ENCODE results near the gene FOXP1. TPM values are rescaled to one million over a fixed set of nuclear protein-coding genes. Genes with fewer than 3 reads are reported as not detected.

Gene FOXP1
- total and polyA plus RNA-seq, 5 experiments from 2014 or later, result 280 to 443 (median 382) TPM

DNA sequence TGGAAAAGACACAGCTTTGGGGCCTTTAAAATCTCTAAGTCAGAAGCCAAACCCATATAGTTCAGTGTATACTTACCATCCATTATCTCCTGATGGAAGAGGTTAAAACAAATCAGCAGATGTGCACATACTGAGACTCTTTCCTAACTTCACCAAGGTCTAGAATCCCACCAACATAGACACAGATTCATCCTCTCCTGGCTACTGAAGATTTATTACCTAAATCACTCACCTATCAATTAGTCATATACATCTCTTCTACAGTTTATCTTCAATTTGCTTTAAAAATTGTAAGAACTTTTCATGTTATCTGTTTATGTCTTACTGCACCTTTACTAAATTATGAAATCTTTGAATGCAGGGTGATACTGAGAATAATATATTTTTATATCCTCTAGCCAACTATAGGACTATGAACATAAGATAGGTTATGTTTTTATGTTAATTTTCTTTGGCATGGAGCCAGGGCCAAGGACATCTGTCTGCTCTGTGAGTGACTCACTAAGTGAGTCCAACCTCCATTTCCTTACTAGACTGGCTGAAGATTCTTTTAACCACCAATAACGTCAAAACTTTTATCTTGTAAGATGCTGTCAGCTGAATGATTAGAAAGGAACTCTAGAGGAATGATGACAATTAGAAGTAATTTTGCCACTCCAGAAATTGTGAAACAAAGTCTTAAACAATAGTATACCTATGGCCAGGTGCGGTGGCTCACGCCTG is 397.6 kb downstream of the FOXP1 start:
- H3K36me3 Mint-ChIP-seq, result peaks cover 0 to 81% (median 16%) of the 10 kb centered on the region in 3 donors
- no peaks in the 10 kb centered on the region for H3K27me3 Mint-ChIP-seq
- ATAC-seq (peak; percentile 84), DNase-seq (peak in 8 of 10 donors; percentile 8 to 70 (median 32))
- no peaks in the 10 kb centered on the region for H3K9me3 Mint-ChIP-seq
- peaks cover 24 to 67% (median 56%) of the 10 kb centered on the region in 4 donors for H3K4me1 Mint-ChIP-seq
- H3K27ac Mint-ChIP-seq, result peak overlapping the region; percentile 35 to 85 (median 72)
- peak overlapping the region in 2 of 10 donors; percentile 38 to 39 for H3K4me3 Mint-ChIP-seq
- POLR2A ChIA-PET, result interaction anchor here (1.2 kb wide), 1 partner anchor 55 kb away, joined by 5 read pairs; no protein-coding TSS in a partner anchor

DNA sequence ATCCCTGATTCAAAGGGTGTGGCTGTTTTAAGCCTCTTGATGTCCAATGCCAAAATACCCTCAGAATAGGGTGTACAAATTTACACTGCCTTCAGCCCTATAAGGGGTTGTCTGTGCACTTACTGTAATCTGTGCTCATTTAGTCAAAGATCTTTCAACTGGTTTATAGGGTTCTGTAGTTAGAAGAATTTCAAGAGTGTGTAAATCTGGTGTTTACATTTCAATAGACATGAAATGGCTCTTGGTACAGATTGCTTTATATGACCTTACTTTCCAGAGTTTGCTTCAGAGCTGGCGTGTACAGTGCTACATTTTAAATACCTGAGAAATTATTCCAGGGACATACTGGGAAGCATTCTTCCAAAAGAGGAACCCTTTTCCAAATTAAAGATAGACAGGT is 399.3 kb downstream of the FOXP1 start:
- ATAC-seq (no peak), DNase-seq (no peak)
- Mint-ChIP-seq H3K36me3 (peaks cover 0 to 84% (median 17%) of the 10 kb centered on the region in 3 donors), H3K4me1 (peaks cover 23 to 60% (median 54%) of the 10 kb centered on the region in 4 donors), H3K4me3 (no peak overlapping the region), H3K27ac (peak overlapping the region in 6 of 10 donors; percentile 38 to 85 (median 74)), H3K27me3 (no peaks in the 10 kb centered on the region), H3K9me3 (no peaks in the 10 kb centered on the region)
- POLR2A ChIA-PET, result interaction anchor here (0.6 to 0.7 kb wide), 2 partner anchors 250 to 374 kb away, joined by 3 to 4 read pairs; no protein-coding TSS in a partner anchor

DNA sequence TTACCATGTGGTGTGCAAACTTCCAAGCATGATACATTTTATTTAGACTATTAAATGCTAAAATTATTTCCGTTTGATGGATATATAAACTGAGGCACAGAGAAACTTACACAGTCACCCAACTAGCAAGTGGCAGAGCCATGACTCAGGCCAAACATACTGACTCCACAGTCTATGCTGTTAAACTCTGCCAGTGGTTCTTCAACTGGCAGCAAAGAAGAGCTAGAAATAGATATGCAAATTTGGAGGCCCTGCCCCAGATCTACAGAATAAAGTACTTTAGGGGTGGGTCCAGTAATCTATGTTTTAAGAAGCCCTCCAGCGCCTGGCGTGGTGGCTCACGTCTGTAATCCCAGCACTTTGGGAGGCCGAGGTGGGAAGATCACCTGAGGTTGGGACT is 400.0 kb downstream of the FOXP1 start:
- ATAC-seq, result no peak
- Mint-ChIP-seq H3K36me3 (peaks cover 0 to 82% (median 17%) of the 10 kb centered on the region in 3 donors), H3K9me3 (no peaks in the 10 kb centered on the region), H3K27me3 (no peaks in the 10 kb centered on the region), H3K4me1 (peaks cover 20 to 55% (median 49%) of the 10 kb centered on the region in 4 donors), H3K4me3 (no peak overlapping the region), H3K27ac (peak overlapping the region in 5 of 10 donors; percentile 24 to 75 (median 34))
- POLR2A ChIA-PET, result no interaction called here
- no peak for DNase-seq

DNA sequence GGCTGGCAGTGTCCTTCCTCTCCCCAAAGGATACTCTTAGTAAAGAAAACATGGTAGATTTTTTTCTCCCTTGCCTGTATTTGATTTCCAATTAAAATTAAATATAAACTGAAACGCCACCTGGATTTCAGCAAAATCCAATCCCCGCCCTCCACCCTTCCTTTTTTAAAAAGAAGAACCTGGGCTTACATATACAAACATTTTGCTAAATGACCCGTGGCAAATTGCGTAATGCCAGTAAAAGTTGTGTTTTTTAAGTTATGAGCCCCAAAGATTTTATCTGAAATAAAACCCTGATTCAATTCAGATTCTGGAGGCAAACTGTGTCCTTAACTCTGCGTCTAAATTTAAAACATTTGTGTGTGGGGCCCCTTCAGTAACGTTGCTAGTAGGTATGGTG is 403.0 kb downstream of the FOXP1 start:
- Mint-ChIP-seq H3K9me3 (no peaks in the 10 kb centered on the region), H3K36me3 (peaks cover 0 to 82% (median 24%) of the 10 kb centered on the region in 3 donors), H3K4me1 (peaks cover 18 to 51% (median 39%) of the 10 kb centered on the region in 4 donors), H3K27me3 (no peaks in the 10 kb centered on the region), H3K4me3 (no peak overlapping the region), H3K27ac (peak overlapping the region in 6 of 10 donors; percentile 15 to 78 (median 46))
- DNase-seq (no peak), ATAC-seq (no peak)
- POLR2A ChIA-PET, result no interaction called here

DNA sequence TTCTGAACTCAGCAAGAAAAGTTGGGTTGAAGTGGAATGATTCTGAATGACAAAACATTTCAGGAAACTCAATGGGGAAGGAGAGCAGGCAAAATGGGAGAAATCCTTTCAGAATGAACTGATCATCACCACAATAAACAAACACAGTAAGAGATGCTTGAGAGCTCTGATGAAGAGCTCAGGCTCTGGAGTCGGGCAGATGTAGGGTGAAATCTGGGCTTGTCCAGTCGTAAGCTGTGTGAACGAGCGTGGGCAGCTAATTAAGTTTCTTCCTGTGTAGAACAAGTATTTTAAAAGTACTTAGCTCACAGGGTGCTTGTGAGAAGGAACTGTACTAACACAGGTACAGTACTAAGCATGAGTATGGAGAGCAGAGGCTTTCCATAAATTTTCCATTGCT is 406.2 kb downstream of the FOXP1 start:
- POLR2A ChIA-PET, result interaction anchor here (0.6 kb wide), 1 partner anchor 36 kb away, joined by 5 read pairs; no protein-coding TSS in a partner anchor
- H3K36me3 Mint-ChIP-seq, result peaks cover 4 to 85% (median 21%) of the 10 kb centered on the region in 3 donors
- no peak for DNase-seq
- no peaks in the 10 kb centered on the region for H3K27me3 Mint-ChIP-seq
- H3K4me3 Mint-ChIP-seq, result peak overlapping the region in 2 of 10 donors; percentile 5 to 40
- peak overlapping the region; percentile 1 to 83 (median 58) for H3K27ac Mint-ChIP-seq
- peaks cover 19 to 66% (median 54%) of the 10 kb centered on the region in 4 donors for H3K4me1 Mint-ChIP-seq
- no peaks in the 10 kb centered on the region for H3K9me3 Mint-ChIP-seq
- no peak for ATAC-seq

DNA sequence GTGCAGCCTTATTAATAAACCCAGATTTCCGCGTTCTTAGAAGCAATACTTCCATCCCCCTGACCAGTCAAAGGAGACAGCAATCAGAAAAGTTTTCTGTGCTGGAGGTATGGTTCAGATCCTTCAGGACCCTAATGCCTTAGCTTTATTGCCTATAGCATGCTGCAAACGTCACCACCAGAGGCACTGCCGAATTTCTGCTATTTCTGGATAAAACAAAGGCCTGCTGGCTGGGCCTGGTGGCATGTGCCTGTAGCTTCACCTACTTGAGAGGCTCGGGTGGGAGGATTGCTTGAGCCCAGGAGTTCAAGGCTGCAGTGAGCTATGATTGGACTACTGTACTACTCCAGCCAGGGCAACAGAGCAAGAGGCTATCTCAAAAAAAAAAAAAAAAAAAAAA is 407.2 kb downstream of the FOXP1 start:
- POLR2A ChIA-PET, result interaction anchor here (0.6 to 0.7 kb wide), 2 partner anchors 78 to 170 kb away, joined by 3 to 7 read pairs; no protein-coding TSS in a partner anchor
- Mint-ChIP-seq H3K9me3 (no peaks in the 10 kb centered on the region), H3K4me3 (no peak overlapping the region), H3K27me3 (no peaks in the 10 kb centered on the region), H3K36me3 (peaks cover 4 to 89% (median 25%) of the 10 kb centered on the region in 3 donors), H3K27ac (peak overlapping the region in 5 of 10 donors; percentile 7 to 70 (median 56)), H3K4me1 (peaks cover 20 to 69% (median 57%) of the 10 kb centered on the region in 4 donors)
- no peak for DNase-seq
- peak in 1 of 2 donors; percentile 23 for ATAC-seq

DNA sequence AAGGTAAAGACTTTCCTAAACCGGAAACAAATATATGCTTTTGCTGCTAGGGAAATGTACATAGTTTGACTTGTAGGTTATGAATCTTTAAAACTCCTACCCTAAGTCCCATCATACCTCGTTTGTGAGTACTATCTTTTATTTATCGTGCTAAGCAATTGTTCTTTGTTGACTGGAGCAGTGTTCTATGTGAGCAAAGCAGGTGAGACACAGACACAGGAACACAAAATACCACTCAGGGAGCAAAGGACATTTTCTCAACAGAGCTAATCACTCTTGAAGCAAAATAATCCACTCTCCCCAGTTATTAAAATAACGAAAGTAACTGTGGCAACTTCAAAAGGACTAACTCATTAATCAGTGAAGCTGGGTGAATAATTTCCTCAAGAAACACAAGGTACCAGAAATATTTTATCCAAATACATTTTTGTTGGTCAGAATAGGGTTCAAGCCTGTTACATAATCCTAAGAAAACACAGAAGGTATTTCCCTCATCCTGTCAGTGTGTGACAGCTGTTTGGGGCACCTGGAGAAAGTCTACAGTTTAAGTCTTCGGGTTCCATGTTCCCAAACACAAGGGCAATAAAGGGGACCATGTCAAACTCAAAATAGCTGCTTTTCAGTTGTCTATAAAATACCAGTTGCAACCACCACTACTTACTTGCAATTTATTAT is 407.7 kb downstream of the FOXP1 start:
- peaks cover 4 to 89% (median 20%) of the 10 kb centered on the region in 3 donors for H3K36me3 Mint-ChIP-seq
- H3K27ac Mint-ChIP-seq, result peak overlapping the region in 9 of 10 donors; percentile 5 to 70 (median 56)
- no peak for ATAC-seq
- no peaks in the 10 kb centered on the region for H3K27me3 Mint-ChIP-seq
- no peaks in the 10 kb centered on the region for H3K9me3 Mint-ChIP-seq
- H3K4me1 Mint-ChIP-seq, result peaks cover 21 to 69% (median 57%) of the 10 kb centered on the region in 4 donors
- no peak for DNase-seq
- H3K4me3 Mint-ChIP-seq, result no peak overlapping the region
- POLR2A ChIA-PET, result interaction anchor here (0.6 to 0.7 kb wide), 2 partner anchors 78 to 171 kb away, joined by 3 to 7 read pairs; no protein-coding TSS in a partner anchor

DNA sequence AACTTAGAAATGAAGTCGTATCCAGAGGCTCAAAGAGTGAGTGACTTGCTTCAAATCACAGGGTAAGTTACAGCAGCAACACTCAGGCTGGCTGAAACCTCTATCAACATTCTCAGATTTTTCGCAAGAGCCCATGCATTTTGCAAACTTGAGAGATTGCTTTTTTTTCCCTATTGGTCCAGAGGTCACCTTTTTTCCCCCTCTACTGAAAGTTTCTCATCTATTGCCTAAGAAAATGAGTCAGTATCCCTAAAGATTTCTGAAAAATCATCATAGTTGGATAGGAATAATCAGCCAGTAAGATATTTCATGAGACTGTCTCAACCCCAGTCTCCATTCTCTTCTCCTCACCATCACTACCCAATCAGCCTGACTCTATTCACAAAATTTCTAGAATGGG is 410.6 kb downstream of the FOXP1 start:
- POLR2A ChIA-PET, result interaction anchor here (0.5 kb wide), 1 partner anchor 136 kb away, joined by 3 read pairs; no protein-coding TSS in a partner anchor
- ATAC-seq (no peak), DNase-seq (no peak)
- H3K36me3 Mint-ChIP-seq, result peaks cover 4 to 94% (median 23%) of the 10 kb centered on the region in 3 donors
- H3K27me3 Mint-ChIP-seq, result no peaks in the 10 kb centered on the region
- peaks cover 28 to 82% (median 67%) of the 10 kb centered on the region in 4 donors for H3K4me1 Mint-ChIP-seq
- H3K27ac Mint-ChIP-seq, result peak overlapping the region in 9 of 10 donors; percentile 1 to 89 (median 78)
- H3K9me3 Mint-ChIP-seq, result no peaks in the 10 kb centered on the region
- peak overlapping the region in 1 of 10 donors; percentile 29 for H3K4me3 Mint-ChIP-seq

DNA sequence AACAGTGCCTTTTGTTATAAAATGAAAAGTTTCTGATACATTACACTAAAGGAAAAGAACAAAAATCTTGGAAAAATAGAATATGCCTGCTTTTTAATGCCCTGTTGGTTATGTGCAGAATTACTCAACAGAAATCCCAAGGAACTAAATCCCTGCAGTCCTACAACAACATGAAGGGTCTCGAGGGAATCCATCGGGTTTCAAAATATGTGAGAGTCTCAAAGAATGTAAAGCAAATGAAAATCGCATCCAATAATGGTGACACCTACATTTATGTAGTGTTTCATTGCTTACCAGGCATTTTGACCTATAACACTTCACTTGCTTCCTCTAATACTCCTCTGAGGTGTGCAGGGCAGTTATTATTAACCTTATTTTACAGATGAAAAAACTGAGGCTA is 411.3 kb downstream of the FOXP1 start:
- ATAC-seq (no peak), DNase-seq (no peak)
- H3K27me3 Mint-ChIP-seq, result no peaks in the 10 kb centered on the region
- no peaks in the 10 kb centered on the region for H3K9me3 Mint-ChIP-seq
- H3K27ac Mint-ChIP-seq, result peak overlapping the region in 3 of 10 donors; percentile 76 to 78 (median 78)
- H3K4me3 Mint-ChIP-seq, result no peak overlapping the region
- peaks cover 26 to 78% (median 63%) of the 10 kb centered on the region in 4 donors for H3K4me1 Mint-ChIP-seq
- POLR2A ChIA-PET, result no interaction called here
- H3K36me3 Mint-ChIP-seq, result peaks cover 4 to 94% (median 20%) of the 10 kb centered on the region in 3 donors

DNA sequence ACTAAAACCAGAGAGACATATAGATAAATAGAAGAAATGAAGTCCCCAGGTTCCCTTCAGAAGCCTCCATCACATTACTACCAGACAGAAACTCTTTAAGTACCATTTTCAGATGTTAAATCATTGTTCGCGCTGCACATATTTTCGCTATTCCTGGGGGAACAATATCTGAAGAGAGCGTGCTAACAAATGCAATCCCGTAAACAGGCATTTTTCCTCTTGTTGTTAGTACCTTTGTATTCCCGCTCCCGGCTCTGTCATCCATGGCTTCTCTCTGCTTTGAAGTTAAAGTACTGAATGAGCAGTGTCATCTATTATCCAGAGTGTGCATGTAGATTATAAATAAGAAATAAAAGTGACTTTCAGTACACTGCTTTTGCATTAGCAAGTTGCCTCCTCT is 412.3 kb downstream of the FOXP1 start:
- H3K27ac Mint-ChIP-seq, result peak overlapping the region in 3 of 10 donors; percentile 14 to 79 (median 43)
- POLR2A ChIA-PET, result no interaction called here
- DNase-seq, result no peak

DNA sequence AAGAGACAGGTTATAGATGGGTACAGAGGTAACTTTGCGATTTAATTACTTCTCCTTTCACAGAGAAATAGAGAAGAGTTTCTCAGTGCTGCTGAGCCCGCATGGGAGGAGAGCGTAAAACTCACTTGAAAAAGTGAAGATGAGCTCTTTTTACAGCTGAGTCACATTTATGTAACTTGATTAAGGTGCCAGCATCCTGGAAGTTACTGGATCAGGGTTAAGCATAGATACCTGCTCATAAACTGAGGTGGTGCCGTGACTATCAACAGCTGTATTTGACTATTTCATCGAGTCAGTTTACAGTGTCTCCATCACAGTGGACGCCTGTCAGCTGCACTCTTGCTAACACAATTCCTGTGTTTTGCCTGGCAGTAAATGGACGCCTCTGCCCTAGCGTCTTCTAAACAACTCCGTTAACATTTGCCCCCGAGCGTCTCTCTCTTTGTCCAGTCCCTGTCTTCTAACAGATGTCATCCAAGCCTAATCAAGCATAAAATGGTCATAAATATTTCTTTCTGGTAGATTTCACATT is 414.6 kb downstream of the FOXP1 start:
- POLR2A ChIA-PET, result no interaction called here
- peaks cover 28 to 68% (median 47%) of the 10 kb centered on the region in 4 donors for H3K4me1 Mint-ChIP-seq
- no peaks in the 10 kb centered on the region for H3K9me3 Mint-ChIP-seq
- H3K27ac Mint-ChIP-seq, result peak overlapping the region in 9 of 10 donors; percentile 28 to 84 (median 63)
- no peak for DNase-seq
- ATAC-seq, result no peak
- peak overlapping the region in 2 of 10 donors; percentile 3 to 46 for H3K4me3 Mint-ChIP-seq
- no peaks in the 10 kb centered on the region for H3K27me3 Mint-ChIP-seq
- H3K36me3 Mint-ChIP-seq, result peaks cover 19 to 92% (median 39%) of the 10 kb centered on the region in 3 donors

More for the DNA sequence above, 412.3 kb downstream of the FOXP1 start:
- peaks cover 14 to 94% (median 26%) of the 10 kb centered on the region in 3 donors for H3K36me3 Mint-ChIP-seq
- H3K27me3 Mint-ChIP-seq, result no peaks in the 10 kb centered on the region
- H3K9me3 Mint-ChIP-seq, result no peaks in the 10 kb centered on the region
- H3K4me3 Mint-ChIP-seq, result peak overlapping the region in 2 of 10 donors; percentile 15
- ATAC-seq, result no peak
- H3K4me1 Mint-ChIP-seq, result peaks cover 30 to 77% (median 63%) of the 10 kb centered on the region in 4 donors

DNA sequence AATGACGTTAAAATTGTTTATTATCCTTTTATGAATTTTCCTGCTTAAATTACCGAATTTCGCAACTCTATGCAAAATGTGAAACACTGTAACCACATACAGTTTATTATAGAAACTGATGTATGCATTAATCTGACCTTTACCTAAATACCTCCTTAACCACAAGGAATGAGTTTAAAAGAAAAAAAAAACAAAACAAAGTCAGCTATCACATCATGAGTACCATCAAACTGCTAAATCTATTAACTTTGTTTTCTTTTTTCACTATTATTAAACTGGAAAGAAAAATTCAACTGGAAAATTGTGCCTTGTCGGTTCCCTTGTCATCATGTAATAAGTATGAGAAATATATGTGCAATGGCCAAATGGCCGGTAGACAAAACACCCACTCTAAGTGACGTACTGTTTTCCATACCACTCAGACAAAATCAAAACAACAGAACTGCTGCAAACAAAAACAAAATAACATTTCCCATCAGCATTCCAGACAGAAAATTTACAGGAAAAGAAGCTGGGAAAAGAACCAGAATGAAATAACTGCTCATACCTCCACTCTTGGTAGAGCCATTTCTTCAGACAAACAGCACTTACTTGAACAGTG is 415.3 kb downstream of the FOXP1 start:
- peaks cover 19 to 93% (median 39%) of the 10 kb centered on the region in 3 donors for H3K36me3 Mint-ChIP-seq
- H3K4me3 Mint-ChIP-seq, result no peak overlapping the region
- ATAC-seq (no peak), DNase-seq (no peak)
- H3K27me3 Mint-ChIP-seq, result no peaks in the 10 kb centered on the region
- peak overlapping the region in 8 of 10 donors; percentile 18 to 75 (median 43) for H3K27ac Mint-ChIP-seq
- peaks cover 29 to 68% (median 47%) of the 10 kb centered on the region in 4 donors for H3K4me1 Mint-ChIP-seq
- no peaks in the 10 kb centered on the region for H3K9me3 Mint-ChIP-seq
- POLR2A ChIA-PET, result no interaction called here
